ENCODE results near the gene BBS2.
"Not testable (repeated sequence)": the region's sequence is repeated elsewhere in the genome, so short reads cannot be mapped to it uniquely, and the experiment has no call there.

BBS2 gene

DNA sequence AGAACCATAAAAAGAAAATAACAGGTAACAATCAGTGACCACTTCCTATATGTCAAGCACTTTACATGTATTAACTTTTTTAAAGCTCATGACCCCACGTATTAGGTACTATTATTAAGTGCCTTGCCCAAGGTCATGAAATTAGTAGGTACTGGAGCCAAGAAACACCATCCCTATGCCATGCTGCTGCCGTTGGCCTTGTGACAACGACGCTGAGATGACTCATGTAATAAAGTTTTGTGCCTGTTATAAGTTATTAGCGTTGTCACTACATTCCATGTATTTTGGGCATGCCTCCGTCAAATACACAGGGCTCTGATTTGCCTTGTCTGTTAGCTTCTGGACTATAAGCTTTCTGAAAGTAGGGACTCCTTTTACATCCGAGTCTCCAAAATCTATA, 1.4 kb downstream of the BBS2 start:
- DNase-seq: no peak

DNA sequence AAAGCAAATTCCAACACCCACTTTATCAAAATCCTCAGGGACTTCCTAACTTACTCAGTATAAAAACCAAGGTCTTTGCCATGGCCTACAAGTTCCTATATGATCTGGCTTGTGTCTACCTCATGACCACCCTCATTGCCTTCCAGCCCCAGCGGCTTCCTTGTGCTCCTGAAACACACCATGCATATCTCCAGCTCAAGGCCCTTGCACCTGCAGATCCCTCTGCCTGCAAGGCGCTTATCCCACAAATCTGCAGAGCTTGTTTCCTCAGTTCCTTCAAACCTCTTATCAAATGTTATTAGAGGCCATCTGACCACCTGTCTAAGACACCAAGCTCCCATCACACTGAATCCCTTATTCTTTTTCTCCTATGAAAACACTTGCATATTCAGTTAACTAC, 2.6 kb downstream of the BBS2 start:
- no peak for DNase-seq

DNA sequence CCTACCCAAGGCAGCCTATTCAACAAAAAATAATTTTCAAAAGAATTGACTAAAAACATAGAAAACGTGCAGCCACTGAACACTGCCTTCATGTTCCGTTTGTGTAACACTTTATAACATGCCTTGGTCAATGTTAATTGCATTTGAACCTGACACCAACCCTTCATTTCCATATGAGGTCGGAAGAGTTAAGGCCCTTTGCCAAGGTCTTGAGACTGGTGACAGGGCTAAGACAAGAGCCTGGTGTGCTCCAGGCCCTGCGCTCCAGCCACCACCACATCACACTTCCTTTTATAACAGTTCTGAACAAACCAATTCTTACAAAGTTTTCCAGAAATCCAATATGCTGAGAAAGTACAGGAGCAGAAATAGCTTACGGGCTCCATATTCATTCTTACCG, 4.2 kb downstream of the BBS2 start:
- DNase-seq: no peak

DNA sequence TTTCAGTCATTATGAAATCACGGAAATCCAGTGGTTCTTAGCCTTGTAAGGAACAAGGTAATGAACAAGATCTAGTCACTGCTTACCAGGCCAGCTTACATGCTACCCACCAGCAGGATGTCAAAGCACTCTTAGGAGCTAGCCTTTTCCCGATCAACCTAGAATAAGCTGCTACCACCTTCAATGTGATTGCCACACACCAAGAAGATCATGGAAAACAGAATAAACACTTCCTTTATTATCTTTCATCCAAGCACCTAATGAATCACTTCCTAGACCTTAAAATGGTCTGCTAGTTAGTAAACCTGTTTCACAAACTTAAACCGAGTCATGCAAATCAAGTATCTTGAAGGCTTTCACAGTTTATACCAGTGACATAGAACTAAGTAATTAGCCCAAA, 5.0 kb downstream of the BBS2 start:
- DNase-seq: no peak

DNA sequence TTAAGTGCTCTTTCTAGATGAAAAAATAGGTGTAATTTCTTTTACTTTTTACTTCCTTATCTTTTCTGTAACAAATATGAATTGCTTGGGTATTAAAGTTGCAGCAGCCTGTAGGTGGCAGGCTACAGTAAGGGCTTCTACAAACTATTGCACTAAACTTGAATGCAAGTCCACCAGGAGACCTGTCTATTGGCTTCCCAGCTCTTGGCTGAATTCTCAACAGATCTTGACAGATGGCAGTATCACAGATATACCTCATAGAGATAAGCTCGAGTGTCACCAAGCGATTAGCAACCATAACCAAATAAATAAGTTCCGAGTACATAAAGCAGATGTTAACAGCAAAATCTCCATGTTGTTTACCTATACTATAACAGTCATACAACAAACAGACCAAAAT, 5.9 kb downstream of the BBS2 start:
- DNase-seq: no peak

DNA sequence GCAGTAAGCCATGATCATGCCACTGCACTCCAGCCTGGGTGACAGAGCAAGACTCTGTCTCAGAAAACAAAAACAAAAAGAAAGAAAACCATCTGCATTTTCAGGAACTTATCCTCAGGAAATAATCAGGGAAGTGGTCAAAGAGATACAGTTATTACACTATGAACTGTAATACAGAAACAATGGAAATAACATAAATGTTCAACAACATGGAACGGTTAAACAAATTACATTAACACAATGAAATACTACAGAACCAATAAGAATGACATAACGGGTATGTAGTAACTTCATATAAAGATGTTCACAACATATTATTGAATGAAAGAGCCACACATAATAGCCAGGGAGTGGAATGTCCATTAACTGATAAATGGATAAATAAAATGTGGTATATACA, 6.7 kb downstream of the BBS2 start:
- no peak for DNase-seq

DNA sequence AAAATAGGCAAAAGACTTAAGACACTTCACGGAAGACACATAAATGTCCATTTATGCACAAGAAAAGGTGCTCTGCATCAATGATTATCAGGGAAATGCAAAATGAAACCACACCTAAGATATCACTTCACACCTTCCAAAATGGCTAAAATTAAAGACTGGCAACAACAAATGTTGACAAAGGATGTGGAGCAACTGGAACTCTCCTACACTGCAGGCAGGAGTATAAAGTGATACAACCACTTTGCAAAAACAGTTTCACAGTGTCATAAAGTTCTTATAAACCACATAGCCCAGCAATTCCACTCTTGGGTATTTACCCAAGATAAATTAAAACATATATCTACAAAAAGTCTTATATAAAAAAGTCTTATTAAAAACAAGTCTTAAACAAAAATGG, 7.8 kb downstream of the BBS2 start:
- no peak for DNase-seq

DNA sequence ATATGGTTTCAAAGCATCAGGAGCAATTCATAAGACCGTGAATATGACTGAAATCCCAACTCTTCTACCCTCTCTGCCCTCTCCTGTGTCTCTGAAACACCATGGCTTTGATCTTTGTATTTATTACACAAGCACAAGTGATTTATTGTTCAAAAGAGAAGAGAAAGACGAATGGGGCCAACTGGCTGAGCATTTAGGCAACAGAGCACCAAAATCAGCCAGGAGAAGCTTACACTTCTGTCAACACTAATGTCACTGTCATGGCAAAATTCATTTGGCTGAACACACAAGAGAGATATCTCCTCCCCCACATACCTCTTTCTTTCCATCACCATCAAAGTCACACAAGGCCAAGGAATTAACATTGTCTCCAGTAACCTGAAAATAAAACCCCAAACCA, 9.3 kb downstream of the BBS2 start:
- DNase-seq: no peak

DNA sequence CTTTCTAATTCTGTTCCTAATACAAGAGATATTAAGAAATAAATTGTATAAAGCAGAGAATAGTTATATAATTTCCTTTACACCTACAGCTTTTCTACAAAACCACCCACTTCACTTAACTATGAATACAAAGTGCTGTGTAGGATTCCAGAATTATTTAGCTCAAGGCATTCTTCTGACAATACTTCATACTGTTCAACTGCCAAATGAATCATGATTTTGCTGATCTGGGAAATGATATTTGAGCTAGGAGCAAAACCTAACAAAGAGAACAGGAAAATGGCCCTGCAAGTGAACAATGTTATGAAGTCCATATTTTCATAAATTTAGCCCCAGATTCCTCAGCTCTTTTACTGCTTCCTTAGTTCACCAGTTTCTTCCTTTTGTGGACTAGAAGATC, 12.9 kb downstream of the BBS2 start:
- no peak for DNase-seq

DNA sequence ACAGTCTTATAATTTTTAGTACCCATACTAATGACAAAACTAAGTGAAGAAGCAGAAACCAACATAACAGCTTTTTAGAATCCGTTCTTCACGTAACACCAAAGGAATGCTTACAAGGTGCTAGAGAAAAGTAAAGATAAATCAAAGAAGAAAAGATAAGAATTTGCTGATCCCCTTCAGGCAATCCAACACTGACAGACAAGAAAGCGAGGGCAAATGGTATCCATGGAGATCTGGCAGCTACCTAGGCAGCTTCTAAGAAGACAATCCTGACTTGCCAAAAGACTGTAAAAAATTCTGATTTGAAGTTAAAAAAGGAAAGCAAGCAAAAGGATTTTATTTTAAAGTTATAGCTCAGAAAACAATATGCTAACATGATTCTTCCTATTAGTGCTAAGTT, 14.6 kb downstream of the BBS2 start:
- no peak for DNase-seq

DNA sequence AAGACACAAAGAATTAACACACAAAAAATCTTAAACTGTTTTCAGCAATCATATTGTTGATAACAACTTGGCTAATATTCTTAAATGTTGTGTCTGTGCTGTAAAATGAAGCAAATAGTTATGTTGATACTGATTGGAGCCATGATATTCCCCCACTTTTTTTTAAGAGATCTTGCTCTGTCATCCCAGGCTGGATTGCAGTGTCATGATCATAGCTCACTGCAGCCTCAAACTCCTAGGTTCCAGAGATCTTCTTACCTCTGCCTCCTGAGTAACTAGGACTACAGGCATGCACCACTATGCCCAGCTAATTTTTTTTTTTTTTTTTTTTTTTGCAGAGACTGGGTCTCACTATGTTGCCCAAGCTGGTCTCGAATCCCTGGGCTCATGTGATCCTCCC, 26.0 kb downstream of the BBS2 start:
- no peak for DNase-seq

DNA sequence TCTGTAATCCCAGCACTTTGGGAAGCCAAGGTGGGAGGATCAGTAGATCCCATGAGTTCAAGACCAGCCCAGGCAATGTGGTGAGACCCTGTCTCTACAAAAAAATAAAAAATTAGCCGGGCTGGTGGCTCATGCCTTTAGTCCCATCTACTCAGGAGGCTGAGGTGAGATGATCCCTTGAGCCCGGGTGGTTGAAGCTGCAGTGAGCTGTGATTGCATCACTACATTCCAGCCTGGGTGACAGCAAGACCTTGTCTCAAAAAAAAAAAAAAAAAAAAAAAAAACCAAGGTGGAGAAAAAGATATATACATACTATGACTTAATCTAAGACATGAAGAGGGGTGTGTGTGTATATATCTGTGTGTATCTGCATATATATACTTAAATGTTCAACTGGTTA, 26.7 kb downstream of the BBS2 start:
- no peak for DNase-seq

DNA sequence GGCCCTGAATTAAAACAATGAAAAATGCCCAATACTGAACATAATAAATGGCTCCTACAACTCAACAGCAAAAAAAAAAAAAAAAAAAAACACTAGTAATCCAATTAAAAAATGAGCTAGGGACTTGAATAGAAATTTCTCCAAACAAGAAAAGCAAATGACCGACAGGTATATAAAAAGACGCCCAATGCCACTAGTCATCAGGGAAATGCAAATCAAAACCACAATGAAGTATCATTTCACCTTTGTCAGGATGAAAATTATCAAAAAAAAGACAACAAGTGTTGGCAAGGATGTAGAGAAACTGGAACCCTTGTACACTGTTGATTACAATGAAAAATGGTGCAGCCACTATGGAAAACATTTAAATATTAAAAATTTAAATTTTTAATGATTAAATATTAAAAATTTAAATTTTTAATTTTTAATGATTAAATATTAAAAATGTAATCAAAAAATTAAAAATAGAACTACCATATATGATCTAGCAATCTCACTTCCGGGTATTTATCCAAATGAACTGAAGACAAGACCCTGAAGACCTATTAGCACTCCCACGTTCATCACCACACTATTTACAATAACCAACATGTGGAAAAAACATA, 28.1 kb downstream of the BBS2 start:
- no peak for DNase-seq

DNA sequence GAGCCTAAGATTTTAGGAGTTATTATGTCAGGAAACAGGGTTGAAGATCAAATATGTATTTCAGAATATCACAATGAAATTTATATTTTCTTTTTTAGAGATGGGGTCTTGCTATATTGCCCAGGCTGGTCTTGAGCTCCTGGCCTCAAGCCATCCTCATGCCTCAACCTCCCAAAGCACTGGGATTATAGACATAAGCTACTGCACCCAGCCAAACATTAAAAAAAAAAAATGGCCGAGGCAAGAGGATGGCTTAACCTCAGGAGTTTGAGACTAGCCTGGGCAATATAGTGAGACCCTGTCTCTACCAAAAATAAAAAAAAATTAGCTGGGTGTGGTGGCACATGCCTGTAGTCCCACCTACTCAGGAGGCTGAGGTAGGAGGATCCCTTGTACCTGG, 31.0 kb downstream of the BBS2 start:
- not testable (repeated sequence) for DNase-seq

DNA sequence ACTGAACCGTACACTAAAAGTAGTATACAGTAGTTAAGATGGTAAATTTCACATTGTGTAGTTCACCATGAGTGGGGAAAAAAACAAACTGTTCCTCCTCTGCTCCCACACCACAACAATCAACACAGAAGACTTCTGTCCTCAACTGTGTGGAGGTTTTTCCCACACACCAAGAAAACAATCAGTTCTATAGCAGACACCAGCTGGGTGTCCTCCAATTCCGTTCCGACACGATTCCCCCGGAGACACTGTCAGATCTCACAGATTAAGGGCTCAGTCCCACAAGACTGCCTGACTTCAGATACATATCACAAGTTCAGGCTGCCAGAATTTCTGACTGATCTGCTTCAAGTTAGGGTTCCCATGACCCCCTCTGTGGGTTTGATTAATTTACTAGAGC, 31.8 kb downstream of the BBS2 start:
- no peak for DNase-seq

DNA sequence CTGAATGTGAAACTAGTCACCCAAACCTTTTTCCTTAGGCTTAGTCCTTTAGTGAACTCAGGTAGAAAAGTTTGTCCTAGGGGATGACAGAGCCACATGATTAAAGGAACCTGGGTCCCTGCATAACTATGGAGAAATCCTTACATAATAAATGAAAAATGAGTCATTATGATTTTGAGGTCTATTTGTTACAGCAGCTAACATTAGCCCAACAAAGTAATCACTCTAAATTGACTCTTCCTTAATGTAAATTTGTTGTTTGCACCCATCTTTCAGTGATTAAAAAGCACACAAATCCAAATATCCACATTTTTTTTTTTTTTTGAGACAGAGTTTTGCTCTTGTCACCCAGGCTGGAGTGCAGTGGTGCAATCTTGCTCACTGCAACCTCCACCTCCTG, 36.4 kb downstream of the BBS2 start:
- no peak for DNase-seq

DNA sequence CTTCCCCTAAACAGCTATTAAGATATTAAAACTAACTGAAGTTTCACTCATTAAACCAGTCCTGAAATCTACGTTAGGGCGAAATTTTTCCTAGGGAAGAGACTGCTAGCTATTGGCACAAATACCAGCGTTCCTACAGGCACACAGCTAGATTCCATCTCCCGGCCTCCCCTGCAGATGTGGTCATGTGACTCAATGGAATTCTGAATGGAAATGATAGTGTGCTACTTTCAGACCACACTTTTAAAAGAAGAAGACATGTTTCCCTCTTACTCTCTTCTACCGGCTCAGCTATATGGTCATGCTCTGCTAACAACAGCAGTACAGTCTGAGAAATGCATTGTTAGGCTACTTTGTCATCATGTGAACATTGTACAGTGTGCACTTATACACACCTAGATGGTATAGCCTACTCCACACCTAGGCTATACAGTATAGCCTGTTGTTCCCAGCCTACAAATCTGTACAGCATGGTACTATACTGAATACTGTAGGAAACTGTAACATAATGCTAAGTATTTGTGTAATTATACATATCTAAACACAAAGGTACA, 37.1 kb downstream of the BBS2 start:
- DNase-seq: no peak

DNA sequence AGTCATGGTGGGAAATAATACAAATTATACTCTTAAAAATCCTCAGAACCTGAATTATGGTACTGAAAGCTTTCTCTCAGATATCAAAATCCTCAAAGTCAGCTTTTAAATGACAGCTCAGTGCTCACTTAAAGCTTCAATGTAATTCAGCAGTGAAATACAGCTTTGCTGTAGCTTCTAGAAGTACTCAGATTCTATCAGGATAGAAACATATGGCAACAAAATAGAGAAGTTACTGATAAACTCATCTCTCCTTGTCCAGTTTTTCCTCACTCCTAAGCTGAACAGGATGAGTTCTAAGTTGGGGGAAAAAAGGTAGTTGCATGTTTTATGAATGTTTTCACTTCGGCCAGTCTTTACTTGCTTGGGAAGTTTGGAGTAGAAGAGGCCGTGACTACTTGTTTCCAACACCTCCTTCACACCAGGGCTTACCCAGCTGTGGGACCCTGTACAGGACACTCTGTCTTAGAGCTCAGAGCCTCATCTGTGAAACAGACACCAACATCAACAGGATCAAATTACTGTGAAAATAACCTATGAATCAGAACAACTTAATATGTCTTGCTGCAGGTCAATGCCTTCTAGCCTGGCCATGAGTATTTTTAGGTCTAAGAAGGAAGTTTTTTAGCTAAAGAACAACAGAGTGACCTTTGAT, 38.2 kb downstream of the BBS2 start:
- no peak for DNase-seq

DNA sequence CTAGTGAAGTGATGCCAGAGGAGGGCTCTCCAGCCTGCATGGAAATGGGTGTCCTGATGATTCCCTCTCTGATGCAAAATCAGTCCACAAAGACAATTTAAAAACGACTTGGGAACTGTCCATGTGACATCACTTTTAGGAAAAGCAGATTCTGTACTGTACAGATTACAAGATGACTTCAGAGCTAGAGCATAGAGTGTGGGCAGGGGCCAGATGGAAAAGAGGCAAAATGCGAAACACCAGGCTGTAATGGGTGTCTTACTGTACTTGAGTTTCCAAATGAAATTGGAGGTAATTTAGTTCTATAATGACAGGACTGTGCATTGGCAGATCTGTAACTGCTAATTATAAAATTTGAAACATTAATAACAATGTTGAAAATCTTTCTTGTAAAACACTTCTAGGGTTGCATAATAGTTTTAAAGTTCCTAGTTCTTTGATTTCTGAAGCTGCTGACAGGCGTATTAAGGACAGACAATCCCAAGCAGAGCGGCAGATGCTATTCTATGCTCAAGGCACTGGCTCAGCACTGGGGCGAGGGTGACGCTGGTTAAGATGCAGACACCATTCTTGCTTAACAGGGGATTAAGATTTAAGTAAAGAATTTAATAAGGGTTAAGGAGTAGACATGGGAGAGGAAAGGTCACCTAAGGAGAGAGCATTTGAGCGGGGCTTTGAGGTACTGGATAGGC, 38.9 kb downstream of the BBS2 start:
- no peak for DNase-seq

DNA sequence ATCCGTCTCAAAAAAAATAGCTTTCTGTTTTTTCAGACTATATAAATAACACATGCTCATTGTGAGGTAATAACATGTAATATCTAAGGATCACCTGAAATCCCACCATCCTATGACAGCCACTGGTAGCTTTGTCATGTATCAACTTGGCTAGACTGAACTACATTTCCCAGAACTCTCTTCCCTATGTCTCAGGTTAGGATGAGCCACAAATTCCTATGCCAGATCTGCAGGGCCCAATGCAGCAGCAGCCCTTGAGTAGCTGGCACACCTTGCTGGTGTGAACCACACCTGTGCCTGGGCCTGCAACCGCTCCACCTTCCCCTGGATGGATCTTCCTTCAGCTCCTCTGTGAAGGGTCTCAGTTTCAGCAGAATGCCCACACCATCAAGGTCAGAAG, 40.4 kb downstream of the BBS2 start:
- no peak for DNase-seq

DNA sequence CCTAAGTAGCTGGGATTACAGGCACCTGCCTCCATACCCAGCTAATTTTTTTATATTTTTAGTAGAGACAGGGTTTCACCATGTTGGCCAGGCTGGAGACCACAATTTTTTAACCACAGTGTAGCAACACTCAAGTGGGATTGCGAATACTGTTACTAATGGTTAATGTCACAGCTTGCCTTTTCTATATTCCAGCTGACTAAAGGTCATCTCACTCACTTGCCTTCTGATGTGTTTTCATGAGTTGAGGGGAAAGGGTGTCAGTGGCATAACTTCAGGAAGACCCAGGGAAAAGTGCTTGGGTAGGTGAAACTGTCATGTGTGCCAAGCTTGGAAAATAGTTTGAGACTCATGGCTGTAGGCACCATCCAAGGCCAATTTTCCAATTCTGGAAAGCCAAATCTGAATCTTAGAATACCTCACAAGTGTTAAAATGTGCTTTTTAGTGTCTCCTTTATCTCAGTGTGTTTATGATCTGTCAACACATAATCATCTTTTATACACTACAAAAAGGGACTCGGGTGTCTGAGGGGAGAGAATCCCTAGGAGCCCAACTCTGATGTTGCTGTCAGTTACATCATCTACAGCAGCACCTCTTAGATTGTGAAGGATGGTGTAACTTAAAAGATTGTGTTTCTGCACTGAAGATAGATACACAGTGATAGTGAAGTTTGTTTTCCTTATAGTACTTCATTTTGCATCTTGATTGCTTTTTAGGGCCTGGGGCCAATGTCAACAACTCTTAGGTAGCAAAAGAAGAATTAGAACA, 41.4 kb downstream of the BBS2 start:
- DNase-seq: no peak

DNA sequence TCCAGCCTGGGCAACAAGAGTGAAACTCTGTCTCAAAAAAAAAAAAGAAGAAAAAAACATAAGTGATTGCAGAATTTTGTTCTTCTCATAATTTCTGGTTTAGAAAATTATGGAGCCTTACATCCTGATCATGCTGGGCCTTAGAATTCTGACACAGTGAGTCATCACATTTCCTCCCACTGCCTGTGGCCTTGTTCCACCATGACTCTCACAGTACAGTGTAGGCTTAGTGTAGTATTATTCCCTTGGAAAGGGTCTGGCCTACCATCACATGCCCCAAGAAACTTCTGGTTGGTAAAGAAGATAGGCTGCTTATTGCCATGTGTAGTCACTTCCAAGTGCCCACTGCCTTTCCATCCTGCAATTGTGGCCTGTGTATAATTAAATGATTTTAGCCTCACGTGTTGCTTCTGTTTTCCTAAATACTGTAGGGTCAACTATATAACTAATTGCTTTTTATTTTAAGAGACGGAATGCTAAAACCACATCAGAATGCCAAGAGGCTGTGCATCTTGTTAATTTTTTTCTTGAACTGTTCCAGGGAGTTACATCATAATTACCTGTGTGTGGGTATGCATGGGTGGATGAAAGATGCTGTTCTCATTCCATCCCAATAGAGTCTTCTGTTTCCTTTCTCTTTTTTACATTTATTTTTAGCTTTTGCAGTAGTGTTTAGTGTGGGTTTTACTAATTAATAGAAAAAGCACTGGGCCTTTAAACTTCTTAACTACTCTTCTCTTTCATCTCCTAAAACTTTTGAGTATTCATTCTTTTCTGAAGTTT, 42.5 kb downstream of the BBS2 start:
- no peak for DNase-seq

DNA sequence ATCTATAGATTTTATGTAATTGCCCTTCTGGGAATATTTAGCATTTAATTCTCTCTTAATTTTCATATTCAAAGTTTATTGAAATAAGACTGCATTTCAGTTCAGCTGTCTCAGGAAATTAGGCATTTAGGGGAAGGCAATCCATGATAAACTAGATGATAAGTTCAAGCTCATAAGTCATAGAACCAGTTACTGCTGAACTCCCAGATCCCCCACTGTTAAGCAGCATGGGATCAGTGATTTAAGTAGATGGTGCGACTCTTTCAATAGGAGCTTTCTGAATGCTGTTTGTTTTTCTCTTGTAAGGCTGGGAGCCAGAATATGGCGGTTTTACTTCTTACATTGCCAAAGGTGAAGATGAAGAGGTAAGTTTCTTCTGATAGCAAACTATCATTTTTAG, 44.6 kb downstream of the BBS2 start:
- DNase-seq: no peak
